HCT116 (cell line): Measurements from ENCODE around the gene RBM39. TPM values are rescaled to one million over a fixed set of nuclear protein-coding genes. Genes with fewer than 3 reads are reported as not detected.

ENCODE experiments used
- ATAC-seq: fragments of 200-7000 bp; cut with Tn5 transposase; 2 replicates; pipeline ENCODE4 v1.9.1; 2020; ENCODE audit warnings: mild to moderate bottlenecking, moderate library complexity
- BruUV-seq: library from RNA; stranded (reverse); fragments of 400-500 nt; replicated peaks from 2 replicates; lab custom pipeline; 2021; lab: Mats Ljungman, UMichigan
- CTCF ChIA-PET: fragments of 300-600 bp; sonication (Branson Sonifier 250); formaldehyde crosslinking; loops from one replicate; lab custom pipeline; 2021; ENCODE audit warnings: antibody characterized with exemption; lab: Charles Lee
- POLR2A ChIA-PET: fragments of 300-600, 350-600 bp; sonication (Branson Sonifier 250); formaldehyde crosslinking; loops from one replicate; lab custom pipeline; 2021; ENCODE audit warnings: antibody characterized with exemption; lab: Charles Lee
- RAD21 ChIA-PET, 2 experiments: fragments of 300-600 bp; sonication (Branson Sonifier 250); formaldehyde crosslinking; loops; one replicate each; lab custom pipeline; 2023; ENCODE audit warnings: low total read pairs in 2 of 2; ENCODE audit not compliant: uncharacterized antibody in 2 of 2, unreplicated experiment in 2 of 2, low non-redundant PET in 1 of 2; lab: Charles Lee
- DNase-seq: peaks from one replicate; pipeline ENCODE4 v3.0.0-alpha.2; 2010; ENCODE audit warnings: low read depth, low spot score
- H2AFZ ChIP-seq: fragments of 200-600 bp; shearing (Covaris generic), sonication (generic); 2 replicates; pipeline ENCODE4 v1.6.1; 2017; ENCODE audit warnings: low read depth, mixed run types, mixed read lengths, antibody characterized with exemption, low read length; ENCODE audit not compliant: poor library complexity, severe bottlenecking
- H3K27ac ChIP-seq: 2 replicates; pipeline ENCODE4 v1.5.1; 2012; ENCODE audit warnings: low read depth, low read length
- H3K27me3 ChIP-seq: fragments of 200-600 bp; sonication (generic); 2 replicates; pipeline ENCODE4 v1.6.1; 2016; ENCODE audit warnings: mixed run types, low read length, mixed read lengths; ENCODE audit not compliant: insufficient read depth
- H3K36me3 ChIP-seq, 2 experiments: fragments of 200-500 bp in 1 of 2; fragments of 200-600 bp in 1 of 2; sonication (Bioruptor generic) in 1 of 2; sonication (generic) in 1 of 2; 2 replicates each; pipeline versions ENCODE4 v1.5.1 to v1.6.1; 2014 to 2016; ENCODE audit warnings: low read length in 2 of 2, inconsistent platforms in 1 of 2, mixed read lengths in 1 of 2, mixed run types in 1 of 2; ENCODE audit not compliant: insufficient read depth in 2 of 2, control insufficient read depth in 1 of 2
- H3K4me1 ChIP-seq, 2 experiments: fragments of 200-600 bp in 1 of 2; sonication (generic) in 1 of 2; 2 replicates each; pipeline versions ENCODE4 v1.5.1 to v1.6.1; 2012 to 2017; ENCODE audit warnings: low read length in 2 of 2, inconsistent platforms in 1 of 2, mild to moderate bottlenecking in 1 of 2, mixed read lengths in 1 of 2, mixed run types in 1 of 2, moderate library complexity in 1 of 2; ENCODE audit not compliant: insufficient read depth in 2 of 2, control insufficient read depth in 1 of 2
- H3K4me2 ChIP-seq: fragments of 200-600 bp; sonication (generic); 2 replicates; pipeline ENCODE4 v1.6.1; 2017; ENCODE audit warnings: mixed run types, low read length, mixed read lengths
- H3K4me3 ChIP-seq, 2 experiments: fragments of 200-600 bp in 1 of 2; sonication (generic) in 1 of 2; replicated peaks in 1 of 2; 2 replicates each; pipeline ENCODE4 v1.5.1; 2011 to 2016; ENCODE audit warnings: low read length in 2 of 2, control low read depth in 1 of 2, low read depth in 1 of 2, mild to moderate bottlenecking in 1 of 2, mixed read lengths in 1 of 2, mixed run types in 1 of 2
- H3K79me2 ChIP-seq: fragments of 200-600 bp; sonication (generic); 2 replicates; pipeline ENCODE4 v1.6.1; 2017; ENCODE audit warnings: mild to moderate bottlenecking, mixed run types, low read length, moderate library complexity, mixed read lengths; ENCODE audit not compliant: insufficient read depth
- H3K9ac ChIP-seq: fragments of 200-600 bp; sonication (generic); 2 replicates; pipeline ENCODE4 v1.6.1; 2016; ENCODE audit warnings: low read length, mixed read lengths
- H3K9me2 ChIP-seq: fragments of 200-600 bp; sonication (generic), shearing (Covaris generic); 2 replicates; pipeline ENCODE4 v1.6.1; 2017; ENCODE audit warnings: mixed run types, mild to moderate bottlenecking, moderate library complexity; ENCODE audit not compliant: insufficient read depth
- H3K9me3 ChIP-seq, 2 experiments: fragments of 200-500 bp in 1 of 2; fragments of 200-600 bp in 1 of 2; sonication (Bioruptor generic) in 1 of 2; sonication (generic) in 1 of 2; 2 replicates each; pipeline ENCODE4 v1.6.1; 2014 to 2017; ENCODE audit warnings: low read length in 2 of 2, mixed read lengths in 2 of 2, inconsistent platforms in 1 of 2, low read depth in 1 of 2, mild to moderate bottlenecking in 1 of 2, mixed run types in 1 of 2, moderate library complexity in 1 of 2; ENCODE audit not compliant: control insufficient read depth in 1 of 2, insufficient read depth in 1 of 2
- H4K20me1 ChIP-seq: fragments of 200-600 bp; sonication (generic), shearing (Covaris generic); 2 replicates; pipeline ENCODE4 v1.6.1; 2017; ENCODE audit warnings: mixed run types, mild to moderate bottlenecking, moderate library complexity; ENCODE audit not compliant: insufficient read depth
- EGR1 ChIP-seq: IDR thresholded peaks from 2 replicates; pipeline ENCODE4 v1.6.1; 2012; ENCODE audit warnings: low read depth
- ELF1 ChIP-seq: IDR thresholded peaks from 2 replicates; pipeline ENCODE4 v1.6.1; 2012; ENCODE audit warnings: low read depth, borderline replicate concordance
- FOSL1 ChIP-seq: IDR thresholded peaks from 2 replicates; pipeline ENCODE4 v1.6.1; 2012; ENCODE audit warnings: low read depth
- JUND ChIP-seq: IDR thresholded peaks from 2 replicates; pipeline ENCODE4 v1.6.1; 2012
- POLR2A ChIP-seq: IDR thresholded peaks from 2 replicates; pipeline ENCODE4 v1.7.0; 2011; ENCODE audit warnings: borderline replicate concordance; ENCODE audit not compliant: insufficient read depth, insufficient read length; ENCODE audit errors: extremely low read depth
- POLR2AphosphoS5 ChIP-seq: IDR thresholded peaks from 2 replicates; pipeline ENCODE4 v1.6.1; 2011; ENCODE audit warnings: mild to moderate bottlenecking, low read depth, low read length, moderate library complexity
- TCF7L2 ChIP-seq: IDR thresholded peaks from 2 replicates; pipeline ENCODE4 v1.7.0; 2011; ENCODE audit warnings: borderline replicate concordance, inconsistent platforms; ENCODE audit not compliant: insufficient read depth, insufficient read length; ENCODE audit errors: extremely low read depth
- intact Hi-C: fragments of 100-400 bp; cut with micrococcal nuclease; formaldehyde crosslinking; loops from 2 replicates; pipeline ENCODE4 v1.10.0; 2022
- total RNA-seq: library from RNA; stranded (reverse); gene quantifications from one replicate; pipeline ENCODE4 v1.2.1, GENCODE V29; 2021; ENCODE audit not compliant: unreplicated experiment
- TF ChIP-seq, protein P1 (sequence below): IDR thresholded peaks from 2 replicates; pipeline ENCODE4 v1.6.1; 2012
- TF ChIP-seq, protein P2 (sequence below): IDR thresholded peaks from 2 replicates; pipeline ENCODE4 v1.6.1; 2011; ENCODE audit warnings: mild to moderate bottlenecking, low read length, moderate library complexity; ENCODE audit not compliant: insufficient replicate concordance; ENCODE audit errors: extremely low read depth

Gene RBM39
- total RNA-seq, 1 experiment from 2014 or later = 234 TPM

DNA sequence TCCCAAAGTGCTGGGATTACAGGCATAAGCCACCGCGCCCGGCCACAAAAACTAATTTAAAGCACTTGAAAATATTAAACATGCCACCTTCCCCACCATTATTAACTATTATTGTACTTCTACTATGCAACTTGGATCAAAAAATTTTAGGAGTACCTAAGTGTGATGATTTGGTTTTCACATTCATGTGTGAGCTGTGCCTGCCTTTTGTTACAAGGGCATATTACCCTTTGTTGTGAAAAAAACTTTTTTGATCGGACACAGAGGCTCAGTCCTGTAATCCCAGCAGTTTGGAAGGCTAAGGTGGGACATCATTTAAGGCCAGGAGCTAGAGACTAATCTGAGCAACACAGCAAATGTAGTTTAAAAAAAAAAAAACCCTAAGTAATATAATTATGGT lies 25.7 kb downstream of the RBM39 start:
- H3K79me2 ChIP-seq = peaks cover 99% of the 10 kb centered on the region
- ChIA-PET POLR2A (interaction anchor here (0.7 kb wide), 1 partner anchor 20 kb away, joined by 3 read pairs; no protein-coding TSS in a partner anchor), RAD21 (interaction anchor here in 1 of 2 experiments (0.6 kb wide), 1 partner anchor 167 kb away, joined by 3 read pairs; no protein-coding TSS in a partner anchor), CTCF (no interaction called here)
- peaks cover 49% of the 10 kb centered on the region for H4K20me1 ChIP-seq
- no peak overlapping the region for H3K9ac ChIP-seq
- no peaks in the 10 kb centered on the region for H3K9me2 ChIP-seq
- no peaks in the 10 kb centered on the region for H3K4me1 ChIP-seq
- H3K36me3 ChIP-seq = peaks cover 83 to 96% of the 10 kb centered on the region in 2 experiments
- BruUV-seq = no TSS peak
- H3K9me3 ChIP-seq = no peaks in the 10 kb centered on the region
- TF ChIP-seq, protein P1, sequence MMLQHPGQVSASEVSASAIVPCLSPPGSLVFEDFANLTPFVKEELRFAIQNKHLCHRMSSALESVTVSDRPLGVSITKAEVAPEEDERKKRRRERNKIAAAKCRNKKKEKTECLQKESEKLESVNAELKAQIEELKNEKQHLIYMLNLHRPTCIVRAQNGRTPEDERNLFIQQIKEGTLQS = no peak
- TF ChIP-seq TCF7L2 (no peak), FOSL1 (no peak), POLR2A (no peak), EGR1 (no peak)
- H3K27ac ChIP-seq = no peak overlapping the region
- H2AFZ ChIP-seq = no peak overlapping the region
- no peaks in the 10 kb centered on the region for H3K27me3 ChIP-seq
- DNase-seq (no peak), ATAC-seq (no peak)
- intact Hi-C loops = no loop called here
- H3K4me2 ChIP-seq = no peak overlapping the region
- H3K4me3 ChIP-seq = no peak overlapping the region

DNA sequence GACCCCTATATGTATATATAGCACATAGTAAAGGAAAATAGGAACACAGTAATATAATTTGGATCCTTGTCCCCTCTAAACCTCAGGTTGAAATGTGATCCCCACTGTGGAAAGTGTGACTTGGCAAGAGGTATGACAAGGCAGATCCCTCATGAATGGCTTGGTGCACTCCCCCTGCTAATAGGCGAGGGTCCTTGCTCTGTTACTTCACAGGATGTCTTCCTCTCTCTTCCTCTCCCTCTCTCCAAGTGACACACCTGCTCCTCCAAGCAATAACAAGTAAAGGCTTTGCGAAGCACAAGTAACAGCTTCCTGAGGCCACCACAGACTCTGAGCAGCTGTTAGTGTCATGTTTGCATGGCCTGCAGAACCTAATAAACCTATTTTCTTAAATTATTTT lies 26.4 kb downstream of the RBM39 start:
- ATAC-seq = no peak
- no peaks in the 10 kb centered on the region for H3K4me1 ChIP-seq
- no peaks in the 10 kb centered on the region for H3K9me2 ChIP-seq
- no peak overlapping the region for H2AFZ ChIP-seq
- ChIA-PET POLR2A (interaction anchor here (1.5 kb wide), 1 partner anchor 27 kb away, joined by 4 read pairs; the partner anchor contains the start of gene RBM39), CTCF (no interaction called here), RAD21 (no interaction called here)
- H3K36me3 ChIP-seq = peaks cover 84 to 96% of the 10 kb centered on the region in 2 experiments
- H4K20me1 ChIP-seq = peaks cover 56% of the 10 kb centered on the region
- no peaks in the 10 kb centered on the region for H3K9me3 ChIP-seq
- no peak overlapping the region for H3K9ac ChIP-seq
- H3K4me3 ChIP-seq = no peak overlapping the region
- BruUV-seq = no TSS peak
- H3K79me2 ChIP-seq = peaks cover 99% of the 10 kb centered on the region
- no peaks in the 10 kb centered on the region for H3K27me3 ChIP-seq
- intact Hi-C loops = no loop called here
- no peak for DNase-seq
- H3K27ac ChIP-seq = no peak overlapping the region
- TF ChIP-seq POLR2AphosphoS5 = no peak
- no peak for TF ChIP-seq ELF1
- no peak for TF ChIP-seq JUND
- TF ChIP-seq, protein P2, sequence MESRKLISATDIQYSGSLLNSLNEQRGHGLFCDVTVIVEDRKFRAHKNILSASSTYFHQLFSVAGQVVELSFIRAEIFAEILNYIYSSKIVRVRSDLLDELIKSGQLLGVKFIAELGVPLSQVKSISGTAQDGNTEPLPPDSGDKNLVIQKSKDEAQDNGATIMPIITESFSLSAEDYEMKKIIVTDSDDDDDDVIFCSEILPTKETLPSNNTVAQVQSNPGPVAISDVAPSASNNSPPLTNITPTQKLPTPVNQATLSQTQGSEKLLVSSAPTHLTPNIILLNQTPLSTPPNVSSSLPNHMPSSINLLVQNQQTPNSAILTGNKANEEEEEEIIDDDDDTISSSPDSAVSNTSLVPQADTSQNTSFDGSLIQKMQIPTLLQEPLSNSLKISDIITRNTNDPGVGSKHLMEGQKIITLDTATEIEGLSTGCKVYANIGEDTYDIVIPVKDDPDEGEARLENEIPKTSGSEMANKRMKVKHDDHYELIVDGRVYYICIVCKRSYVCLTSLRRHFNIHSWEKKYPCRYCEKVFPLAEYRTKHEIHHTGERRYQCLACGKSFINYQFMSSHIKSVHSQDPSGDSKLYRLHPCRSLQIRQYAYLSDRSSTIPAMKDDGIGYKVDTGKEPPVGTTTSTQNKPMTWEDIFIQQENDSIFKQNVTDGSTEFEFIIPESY = no peak
- no peak overlapping the region for H3K4me2 ChIP-seq
